WTC11 (cell line): ENCODE results near the gene PANK4. TPM values are rescaled to one million over a fixed set of nuclear protein-coding genes. Genes with fewer than 3 reads are reported as not detected.

Source experiments
- ATAC-seq: fragments of 200-7000 bp; cut with Tn5 transposase; 2 replicates; pipeline ENCODE4 v1.10.0; 2021; ENCODE audit warnings: mild to moderate bottlenecking, moderate library complexity
- CTCF ChIA-PET: fragments of 300-600 bp; sonication (Branson Sonifier 250); formaldehyde crosslinking; loops from one replicate; lab custom pipeline; 2021; ENCODE audit warnings: antibody characterized with exemption; lab: Charles Lee
- POLR2A ChIA-PET: fragments of 350-600 bp; sonication (Branson Sonifier 250); formaldehyde crosslinking; loops from one replicate; lab custom pipeline; 2021; ENCODE audit warnings: antibody characterized with exemption; lab: Charles Lee
- DNase-seq: peaks from one replicate; pipeline ENCODE4 v3.0.0; 2021; ENCODE audit warnings: low spot score
- H3K27ac Mint-ChIP-seq: 2 replicates; pipeline ENCODE4 v1.8.0; 2021; ENCODE audit warnings: mixed read lengths
- H3K27me3 Mint-ChIP-seq: 2 replicates; pipeline ENCODE4 v1.8.0; 2021; ENCODE audit warnings: low read depth, mild to moderate bottlenecking, moderate library complexity, mixed read lengths
- H3K36me3 Mint-ChIP-seq: 2 replicates; pipeline ENCODE4 v1.8.0; 2021; ENCODE audit warnings: mixed read lengths
- H3K4me1 Mint-ChIP-seq: 2 replicates; pipeline ENCODE4 v1.8.0; 2022; ENCODE audit warnings: mixed read lengths
- H3K4me3 Mint-ChIP-seq: 2 replicates; pipeline ENCODE4 v1.8.0; 2021; ENCODE audit warnings: mild to moderate bottlenecking, moderate library complexity, mixed read lengths
- H3K9me3 Mint-ChIP-seq: 2 replicates; pipeline ENCODE4 v1.8.0; 2021; ENCODE audit warnings: mixed read lengths
- CDX4 ChIP-seq: fragments of 250-450 bp; sonication (Bioruptor Pico); IDR thresholded peaks from 2 replicates; pipeline ENCODE4 v1.9.0; 2021; ENCODE audit warnings: moderate library complexity, mild to moderate bottlenecking, inconsistent platforms, borderline replicate concordance
- GTF2I ChIP-seq: fragments of 250-450 bp; sonication (Bioruptor Pico); conservative IDR thresholded peaks from 2 replicates; pipeline ENCODE4 v1.4.0; 2021; ENCODE audit warnings: mild to moderate bottlenecking
- JUN ChIP-seq: sonication (generic); formaldehyde crosslinking; IDR thresholded peaks from 2 replicates; pipeline ENCODE4 v1.8.0; 2023; ENCODE audit warnings: mild to moderate bottlenecking, missing genetic modification reagents
- MXD4 ChIP-seq: fragments of 250-450 bp; sonication (Bioruptor Pico); IDR thresholded peaks from 2 replicates; pipeline ENCODE4 v1.8.0; 2021; ENCODE audit warnings: mild to moderate bottlenecking, moderate library complexity, borderline replicate concordance
- NFYB ChIP-seq: sonication (generic); formaldehyde crosslinking; conservative IDR thresholded peaks from 2 replicates; pipeline ENCODE4 v1.8.0; 2022; ENCODE audit warnings: low read depth, missing genetic modification reagents
- RORB ChIP-seq: fragments of 250-450 bp; sonication (Bioruptor Pico); IDR thresholded peaks from 2 replicates; pipeline ENCODE4 v1.9.0; 2021; ENCODE audit warnings: mild to moderate bottlenecking
- SMAD3 ChIP-seq: sonication (generic); formaldehyde crosslinking; IDR thresholded peaks from 2 replicates; pipeline ENCODE4 v1.8.0; 2022; ENCODE audit warnings: missing genetic modification reagents, mild to moderate bottlenecking, borderline replicate concordance
- SMAD4 ChIP-seq: sonication (generic); formaldehyde crosslinking; IDR thresholded peaks from 2 replicates; pipeline ENCODE4 v1.8.0; 2022; ENCODE audit warnings: mild to moderate bottlenecking, missing genetic modification reagents
- TCF7 ChIP-seq: sonication (generic); formaldehyde crosslinking; IDR thresholded peaks from 2 replicates; pipeline ENCODE4 v1.8.0; 2022; ENCODE audit warnings: mild to moderate bottlenecking, low read depth, missing genetic modification reagents, moderate library complexity
- ZNF138 ChIP-seq: sonication (generic); formaldehyde crosslinking; conservative IDR thresholded peaks from 2 replicates; pipeline ENCODE4 v1.8.1; 2022; ENCODE audit warnings: mild to moderate bottlenecking, moderate library complexity, missing genetic modification reagents
- ZNF219 ChIP-seq: sonication (generic); formaldehyde crosslinking; IDR thresholded peaks from 2 replicates; pipeline ENCODE4 v1.8.0; 2023; ENCODE audit warnings: missing genetic modification reagents, mild to moderate bottlenecking, borderline replicate concordance
- ZNF263 ChIP-seq: sonication (generic); formaldehyde crosslinking; IDR thresholded peaks from 2 replicates; pipeline ENCODE4 v1.8.1; 2022; ENCODE audit warnings: low read depth, mild to moderate bottlenecking, moderate library complexity, missing genetic modification reagents
- ZNF317 ChIP-seq: sonication (generic); formaldehyde crosslinking; IDR thresholded peaks from 2 replicates; pipeline ENCODE4 v1.8.1; 2023; ENCODE audit warnings: low read depth, mild to moderate bottlenecking, moderate library complexity, missing genetic modification reagents, borderline replicate concordance
- ZNF423 ChIP-seq: fragments of 250-450 bp; sonication (Bioruptor Pico); IDR thresholded peaks from 2 replicates; pipeline ENCODE4 v2.1.2; 2022; ENCODE audit warnings: mild to moderate bottlenecking, moderate library complexity
- ZNF425 ChIP-seq: fragments of 250-450 bp; sonication (Bioruptor Pico); conservative IDR thresholded peaks from 2 replicates; pipeline ENCODE4 v1.9.0; 2021; ENCODE audit warnings: mild to moderate bottlenecking
- total RNA-seq: library from RNA; stranded (reverse); gene quantifications from 3 replicates; pipeline ENCODE4 v1.2.3, GENCODE V29; 2021
- TF ChIP-seq, protein P1 (sequence below): sonication (generic); formaldehyde crosslinking; IDR thresholded peaks from 2 replicates; pipeline ENCODE4 v1.8.0; 2023; ENCODE audit warnings: mild to moderate bottlenecking, missing genetic modification reagents
- TF ChIP-seq, protein P2 (sequence below): sonication (generic); formaldehyde crosslinking; IDR thresholded peaks from 2 replicates; pipeline ENCODE4 v1.8.1; 2022; ENCODE audit warnings: mild to moderate bottlenecking, moderate library complexity, missing genetic modification reagents
- TF ChIP-seq, protein P3 (sequence below): sonication (generic); formaldehyde crosslinking; IDR thresholded peaks from 2 replicates; pipeline ENCODE4 v1.8.0; 2022; ENCODE audit warnings: mild to moderate bottlenecking, missing genetic modification reagents
- TF ChIP-seq, protein P4 (sequence below): sonication (generic); formaldehyde crosslinking; IDR thresholded peaks from 2 replicates; pipeline ENCODE4 v1.8.0; 2022; ENCODE audit warnings: mild to moderate bottlenecking, missing genetic modification reagents
- TF ChIP-seq, protein P5 (sequence below): fragments of 250-450 bp; sonication (Bioruptor Pico); IDR thresholded peaks from 2 replicates; pipeline ENCODE4 v2.1.2; 2022; ENCODE audit warnings: mild to moderate bottlenecking, moderate library complexity
- TF ChIP-seq, protein P6 (sequence below): fragments of 250-450 bp; sonication (Bioruptor Pico); IDR thresholded peaks from 2 replicates; pipeline ENCODE4 v1.9.0; 2021; ENCODE audit warnings: mild to moderate bottlenecking

PANK4 gene
- total RNA-seq, 1 experiment from 2014 or later: 52.5 TPM

- TF ChIP-seq ZNF425 (CRISPR knock-in tag) (no peak), ZNF263 (no peak), CDX4 (CRISPR knock-in tag) (no peak)
- TF ChIP-seq, protein P1, sequence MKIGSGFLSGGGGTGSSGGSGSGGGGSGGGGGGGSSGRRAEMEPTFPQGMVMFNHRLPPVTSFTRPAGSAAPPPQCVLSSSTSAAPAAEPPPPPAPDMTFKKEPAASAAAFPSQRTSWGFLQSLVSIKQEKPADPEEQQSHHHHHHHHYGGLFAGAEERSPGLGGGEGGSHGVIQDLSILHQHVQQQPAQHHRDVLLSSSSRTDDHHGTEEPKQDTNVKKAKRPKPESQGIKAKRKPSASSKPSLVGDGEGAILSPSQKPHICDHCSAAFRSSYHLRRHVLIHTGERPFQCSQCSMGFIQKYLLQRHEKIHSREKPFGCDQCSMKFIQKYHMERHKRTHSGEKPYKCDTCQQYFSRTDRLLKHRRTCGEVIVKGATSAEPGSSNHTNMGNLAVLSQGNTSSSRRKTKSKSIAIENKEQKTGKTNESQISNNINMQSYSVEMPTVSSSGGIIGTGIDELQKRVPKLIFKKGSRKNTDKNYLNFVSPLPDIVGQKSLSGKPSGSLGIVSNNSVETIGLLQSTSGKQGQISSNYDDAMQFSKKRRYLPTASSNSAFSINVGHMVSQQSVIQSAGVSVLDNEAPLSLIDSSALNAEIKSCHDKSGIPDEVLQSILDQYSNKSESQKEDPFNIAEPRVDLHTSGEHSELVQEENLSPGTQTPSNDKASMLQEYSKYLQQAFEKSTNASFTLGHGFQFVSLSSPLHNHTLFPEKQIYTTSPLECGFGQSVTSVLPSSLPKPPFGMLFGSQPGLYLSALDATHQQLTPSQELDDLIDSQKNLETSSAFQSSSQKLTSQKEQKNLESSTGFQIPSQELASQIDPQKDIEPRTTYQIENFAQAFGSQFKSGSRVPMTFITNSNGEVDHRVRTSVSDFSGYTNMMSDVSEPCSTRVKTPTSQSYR (CRISPR knock-in tag): no peak
- TF ChIP-seq, protein P2, sequence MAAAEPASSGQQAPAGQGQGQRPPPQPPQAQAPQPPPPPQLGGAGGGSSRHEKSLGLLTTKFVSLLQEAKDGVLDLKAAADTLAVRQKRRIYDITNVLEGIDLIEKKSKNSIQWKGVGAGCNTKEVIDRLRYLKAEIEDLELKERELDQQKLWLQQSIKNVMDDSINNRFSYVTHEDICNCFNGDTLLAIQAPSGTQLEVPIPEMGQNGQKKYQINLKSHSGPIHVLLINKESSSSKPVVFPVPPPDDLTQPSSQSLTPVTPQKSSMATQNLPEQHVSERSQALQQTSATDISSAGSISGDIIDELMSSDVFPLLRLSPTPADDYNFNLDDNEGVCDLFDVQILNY (CRISPR knock-in tag): no peak
- TF ChIP-seq, protein P3, sequence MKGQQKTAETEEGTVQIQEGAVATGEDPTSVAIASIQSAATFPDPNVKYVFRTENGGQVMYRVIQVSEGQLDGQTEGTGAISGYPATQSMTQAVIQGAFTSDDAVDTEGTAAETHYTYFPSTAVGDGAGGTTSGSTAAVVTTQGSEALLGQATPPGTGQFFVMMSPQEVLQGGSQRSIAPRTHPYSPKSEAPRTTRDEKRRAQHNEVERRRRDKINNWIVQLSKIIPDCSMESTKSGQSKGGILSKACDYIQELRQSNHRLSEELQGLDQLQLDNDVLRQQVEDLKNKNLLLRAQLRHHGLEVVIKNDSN (CRISPR knock-in tag): no peak
Measured at GRCh38 chr1:2564815-2565374, 38.5 kb upstream of the PANK4 start (continued).

- no peak for DNase-seq
- Mint-ChIP-seq H3K4me1 (0 out of 2 replicates have a peak, but pooled peaks cover 3% of the 10 kb centered on the region), H3K27me3 (no peaks in the 10 kb centered on the region), H3K27ac (no peak overlapping the region), H3K9me3 (no peaks in the 10 kb centered on the region), H3K36me3 (no peaks in the 10 kb centered on the region), H3K4me3 (no peak overlapping the region)
- CTCF ChIA-PET: interaction anchor here (1.1 to 3.8 kb wide), 2 partner anchors 21 to 41 kb away, joined by 3 to 28 read pairs; partner anchors contain the start of gene PRXL2B
- POLR2A ChIA-PET: no interaction called here
- ATAC-seq: no peak
- no peak for TF ChIP-seq ZNF317
- TF ChIP-seq ZNF219 (CRISPR knock-in tag): no peak
- no peak for TF ChIP-seq SMAD4 (CRISPR knock-in tag)
- TF ChIP-seq, protein P4, sequence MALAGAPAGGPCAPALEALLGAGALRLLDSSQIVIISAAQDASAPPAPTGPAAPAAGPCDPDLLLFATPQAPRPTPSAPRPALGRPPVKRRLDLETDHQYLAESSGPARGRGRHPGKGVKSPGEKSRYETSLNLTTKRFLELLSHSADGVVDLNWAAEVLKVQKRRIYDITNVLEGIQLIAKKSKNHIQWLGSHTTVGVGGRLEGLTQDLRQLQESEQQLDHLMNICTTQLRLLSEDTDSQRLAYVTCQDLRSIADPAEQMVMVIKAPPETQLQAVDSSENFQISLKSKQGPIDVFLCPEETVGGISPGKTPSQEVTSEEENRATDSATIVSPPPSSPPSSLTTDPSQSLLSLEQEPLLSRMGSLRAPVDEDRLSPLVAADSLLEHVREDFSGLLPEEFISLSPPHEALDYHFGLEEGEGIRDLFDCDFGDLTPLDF (CRISPR knock-in tag): no peak
- TF ChIP-seq NFYB (CRISPR knock-in tag): no peak
- no peak for TF ChIP-seq ZNF138 (CRISPR knock-in tag)
- no peak for TF ChIP-seq JUN (CRISPR knock-in tag)
- TF ChIP-seq RORB: no peak
- TF ChIP-seq ZNF423 (CRISPR knock-in tag): no peak
- TF ChIP-seq MXD4 (CRISPR knock-in tag): no peak
- TF ChIP-seq, protein P5, sequence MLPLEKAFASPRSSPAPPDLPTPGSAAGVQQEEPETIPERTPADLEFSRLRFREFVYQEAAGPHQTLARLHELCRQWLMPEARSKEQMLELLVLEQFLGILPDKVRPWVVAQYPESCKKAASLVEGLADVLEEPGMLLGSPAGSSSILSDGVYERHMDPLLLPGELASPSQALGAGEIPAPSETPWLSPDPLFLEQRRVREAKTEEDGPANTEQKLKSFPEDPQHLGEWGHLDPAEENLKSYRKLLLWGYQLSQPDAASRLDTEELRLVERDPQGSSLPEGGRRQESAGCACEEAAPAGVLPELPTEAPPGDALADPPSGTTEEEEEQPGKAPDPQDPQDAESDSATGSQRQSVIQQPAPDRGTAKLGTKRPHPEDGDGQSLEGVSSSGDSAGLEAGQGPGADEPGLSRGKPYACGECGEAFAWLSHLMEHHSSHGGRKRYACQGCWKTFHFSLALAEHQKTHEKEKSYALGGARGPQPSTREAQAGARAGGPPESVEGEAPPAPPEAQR: no peak
- no peak for TF ChIP-seq TCF7 (CRISPR knock-in tag)
- no peak for TF ChIP-seq GTF2I (CRISPR knock-in tag)
- no peak for TF ChIP-seq SMAD3 (CRISPR knock-in tag)
- TF ChIP-seq, protein P6, sequence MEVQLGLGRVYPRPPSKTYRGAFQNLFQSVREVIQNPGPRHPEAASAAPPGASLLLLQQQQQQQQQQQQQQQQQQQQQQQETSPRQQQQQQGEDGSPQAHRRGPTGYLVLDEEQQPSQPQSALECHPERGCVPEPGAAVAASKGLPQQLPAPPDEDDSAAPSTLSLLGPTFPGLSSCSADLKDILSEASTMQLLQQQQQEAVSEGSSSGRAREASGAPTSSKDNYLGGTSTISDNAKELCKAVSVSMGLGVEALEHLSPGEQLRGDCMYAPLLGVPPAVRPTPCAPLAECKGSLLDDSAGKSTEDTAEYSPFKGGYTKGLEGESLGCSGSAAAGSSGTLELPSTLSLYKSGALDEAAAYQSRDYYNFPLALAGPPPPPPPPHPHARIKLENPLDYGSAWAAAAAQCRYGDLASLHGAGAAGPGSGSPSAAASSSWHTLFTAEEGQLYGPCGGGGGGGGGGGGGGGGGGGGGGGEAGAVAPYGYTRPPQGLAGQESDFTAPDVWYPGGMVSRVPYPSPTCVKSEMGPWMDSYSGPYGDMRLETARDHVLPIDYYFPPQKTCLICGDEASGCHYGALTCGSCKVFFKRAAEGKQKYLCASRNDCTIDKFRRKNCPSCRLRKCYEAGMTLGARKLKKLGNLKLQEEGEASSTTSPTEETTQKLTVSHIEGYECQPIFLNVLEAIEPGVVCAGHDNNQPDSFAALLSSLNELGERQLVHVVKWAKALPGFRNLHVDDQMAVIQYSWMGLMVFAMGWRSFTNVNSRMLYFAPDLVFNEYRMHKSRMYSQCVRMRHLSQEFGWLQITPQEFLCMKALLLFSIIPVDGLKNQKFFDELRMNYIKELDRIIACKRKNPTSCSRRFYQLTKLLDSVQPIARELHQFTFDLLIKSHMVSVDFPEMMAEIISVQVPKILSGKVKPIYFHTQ (CRISPR knock-in tag): no peak
Measured at GRCh38 chr1:2564006-2564814, 37.8 kb upstream of the PANK4 start.
